ENCODE measurements around the gene ELFN1.

ELFN1 gene

GRCh38 chr7:1662767-1663166 lies 7.3 kb upstream of the ELFN1 start:
- TF ChIP-seq EZH2 (IDR thresholded peaks at IDR 0.05; ENCODE audit: borderline replicate concordance, low read depth, low read length, severe bottlenecking): no peak
- TF ChIP-seq CTCF (IDR thresholded peaks at IDR 0.05; ENCODE audit: borderline replicate concordance, extremely low read depth, low read length, poor library complexity, severe bottlenecking): no peak
- peaks cover 21% of the 10 kb centered on the region for H3K27me3 ChIP-seq (ENCODE audit: insufficient read depth, low read length, poor library complexity)
- no peak for ATAC-seq (ENCODE audit: insufficient read depth, low read depth)

GRCh38 chr7:1663223-1663622 lies 6.9 kb upstream of the ELFN1 start:
- Histone ChIP-seq H3K36me3 (ENCODE audit: insufficient read depth, low read length) (no peaks in the 10 kb centered on the region), H3K4me3 (ENCODE audit: low read depth in 1 of 2, low read length in 2 of 2) (no peak overlapping the region), H3K4me1 (ENCODE audit: insufficient read depth, low read length) (peaks cover 41% of the 10 kb centered on the region), H3K9ac (ENCODE audit: low read depth, low read length) (no peak overlapping the region), H2AFZ (ENCODE audit: low read depth, low read length) (no peak overlapping the region), H3K27ac (ENCODE audit: low read length) (no peak overlapping the region), H4K20me1 (ENCODE audit: insufficient read depth, low read length) (peaks cover 4% of the 10 kb centered on the region), H3K27me3 (ENCODE audit: insufficient read depth, low read length, poor library complexity) (peaks cover 21% of the 10 kb centered on the region), H3K9me3 (ENCODE audit: insufficient read depth, low read length, severe bottlenecking) (no peaks in the 10 kb centered on the region), H3K79me2 (ENCODE audit: insufficient read depth, low read length) (peaks cover 16% of the 10 kb centered on the region), H3K4me2 (ENCODE audit: insufficient read depth, low read length) (no peak overlapping the region)
- no peak for TF ChIP-seq EZH2 (IDR thresholded peaks at IDR 0.05; ENCODE audit: borderline replicate concordance, low read depth, low read length, severe bottlenecking)
- TF ChIP-seq CTCF (IDR thresholded peaks at IDR 0.05; ENCODE audit: borderline replicate concordance, extremely low read depth, low read length, poor library complexity, severe bottlenecking): no peak
- DNase-seq (no peak), ATAC-seq (ENCODE audit: insufficient read depth, low read depth) (no peak)

More at GRCh38 chr7:1662767-1663166, 7.3 kb upstream of the ELFN1 start:
- no peak overlapping the region for H3K9ac ChIP-seq (ENCODE audit: low read depth, low read length)
- H3K9me3 ChIP-seq (ENCODE audit: insufficient read depth, low read length, severe bottlenecking): no peaks in the 10 kb centered on the region
- no peak overlapping the region for H3K4me3 ChIP-seq (ENCODE audit: low read depth in 1 of 2, low read length in 2 of 2)
- peaks cover 37% of the 10 kb centered on the region for H3K4me1 ChIP-seq (ENCODE audit: insufficient read depth, low read length)
- no peak overlapping the region for H2AFZ ChIP-seq (ENCODE audit: low read depth, low read length)
- peaks cover 12% of the 10 kb centered on the region for H3K79me2 ChIP-seq (ENCODE audit: insufficient read depth, low read length)
- no peak for DNase-seq
- H4K20me1 ChIP-seq (ENCODE audit: insufficient read depth, low read length): no peaks in the 10 kb centered on the region
- H3K4me2 ChIP-seq (ENCODE audit: insufficient read depth, low read length): no peak overlapping the region
- H3K36me3 ChIP-seq (ENCODE audit: insufficient read depth, low read length): no peaks in the 10 kb centered on the region
- no peak overlapping the region for H3K27ac ChIP-seq (ENCODE audit: low read length)

GRCh38 chr7:1663857-1664651 lies 6.0 kb upstream of the ELFN1 start:
- Histone ChIP-seq H3K27ac (ENCODE audit: low read length) (no peak overlapping the region), H3K36me3 (ENCODE audit: insufficient read depth, low read length) (no peaks in the 10 kb centered on the region), H3K4me1 (ENCODE audit: insufficient read depth, low read length) (peaks cover 44% of the 10 kb centered on the region), H3K27me3 (ENCODE audit: insufficient read depth, low read length, poor library complexity) (peaks cover 21% of the 10 kb centered on the region), H3K4me2 (ENCODE audit: insufficient read depth, low read length) (peak overlapping the region; percentile 84), H3K9ac (ENCODE audit: low read depth, low read length) (peak overlapping the region; percentile 58; the same call in 1 of the 2 replicates), H4K20me1 (ENCODE audit: insufficient read depth, low read length) (peaks cover 11% of the 10 kb centered on the region), H3K9me3 (ENCODE audit: insufficient read depth, low read length, severe bottlenecking) (no peaks in the 10 kb centered on the region), H3K4me3 (ENCODE audit: low read depth in 1 of 2, low read length in 2 of 2) (peak overlapping the region in 1 of 2 experiments; percentile 72; a peak in 1 of 4 replicates), H3K79me2 (ENCODE audit: insufficient read depth, low read length) (peaks cover 24% of the 10 kb centered on the region), H2AFZ (ENCODE audit: low read depth, low read length) (no peak overlapping the region)
- TF ChIP-seq EZH2 (IDR thresholded peaks at IDR 0.05; ENCODE audit: borderline replicate concordance, low read depth, low read length, severe bottlenecking) (no peak), CTCF (IDR thresholded peaks at IDR 0.05; ENCODE audit: borderline replicate concordance, extremely low read depth, low read length, poor library complexity, severe bottlenecking) (no peak)
- ATAC-seq (ENCODE audit: insufficient read depth, low read depth): no peak
- DNase-seq: no peak

All from DND-41 (cell line).